GM19468 (cell line): ENCODE measurements around the gene SMTNL1.

ENCODE experiments used
- ATAC-seq: cut with Tn5 transposase; IDR thresholded peaks from one replicate; pipeline ENCODE4 v1.9.1; 2021; ENCODE audit warnings: mild to moderate bottlenecking, moderate library complexity, moderate number of reproducible peaks; ENCODE audit not compliant: unreplicated experiment; ENCODE audit errors: extremely low read depth

SMTNL1 gene

GRCh38 chr11:57536947-57537619, at the start of gene SMTNL1:
Gene SMTNL1, plus strand, starts transcription at chr11:57537595. Its CDS starts 5,048 bp downstream, at chr11:57542643.
- ATAC-seq, result no peak

GRCh38 chr11:57487920-57488659, 49.3 kb upstream of the SMTNL1 start:
- no peak for ATAC-seq

- ATAC-seq, result no peak
Observed at GRCh38 chr11:57490456-57491248, 46.7 kb upstream of the SMTNL1 start.

GRCh38 chr11:57491371-57492061, 45.9 kb upstream of the SMTNL1 start:
- no peak for ATAC-seq

GRCh38 chr11:57493507-57494503, 43.6 kb upstream of the SMTNL1 start:
- ATAC-seq, result peak; percentile 68

GRCh38 chr11:57496109-57496820, 41.1 kb upstream of the SMTNL1 start:
- ATAC-seq, result no peak

- no peak for ATAC-seq
Observed at GRCh38 chr11:57497303-57498247, 39.8 kb upstream of the SMTNL1 start.

- no peak for ATAC-seq
Observed at GRCh38 chr11:57498540-57498939, 38.9 kb upstream of the SMTNL1 start.

- peak; percentile 93 for ATAC-seq
Observed at GRCh38 chr11:57499413-57499982, 37.9 kb upstream of the SMTNL1 start.

GRCh38 chr11:57499983-57500461, 37.4 kb upstream of the SMTNL1 start:
- no peak for ATAC-seq

- ATAC-seq, result no peak
Observed at GRCh38 chr11:57500515-57500914, 36.9 kb upstream of the SMTNL1 start.

GRCh38 chr11:57500926-57501325, 36.5 kb upstream of the SMTNL1 start:
- no peak for ATAC-seq

- ATAC-seq, result no peak
Observed at GRCh38 chr11:57501953-57502352, 35.4 kb upstream of the SMTNL1 start.

- no peak for ATAC-seq
Observed at GRCh38 chr11:57502376-57502775, 35.0 kb upstream of the SMTNL1 start.

GRCh38 chr11:57502870-57503269, 34.5 kb upstream of the SMTNL1 start:
- ATAC-seq, result no peak

- ATAC-seq, result no peak
Observed at GRCh38 chr11:57504511-57504910, 32.9 kb upstream of the SMTNL1 start.

- no peak for ATAC-seq
Observed at GRCh38 chr11:57506522-57506921, 30.9 kb upstream of the SMTNL1 start.
